Gastrocnemius medialis (tissue), 4 donors: ENCODE data around the gene MUC5B. TPM values are rescaled to one million over a fixed set of nuclear protein-coding genes. Genes with fewer than 3 reads are reported as not detected.
"Not testable (repeated sequence)": the region's sequence is repeated elsewhere in the genome, so short reads cannot be mapped to it uniquely, and the experiment has no call there.

Source experiments
- ATAC-seq, 2 donors: fragments of 150-250 bp; one replicate each; pipeline ENCODE4 v1.9.1; 2016
- DNase-seq, 2 donors: peaks; one replicate each; pipeline ENCODE4 v3.0.0-alpha.2; 2019
- H3K27ac ChIP-seq, 4 donors: fragments of 200-600 bp; sonication (generic); 1 replicate in 1 of 4; 2 replicates in 3 of 4; pipeline ENCODE4 v1.5.1; 2016 to 2018; ENCODE audit warnings: mild to moderate bottlenecking in 2 of 4, moderate library complexity in 1 of 4
- H3K27me3 ChIP-seq, 3 donors: fragments of 200-600 bp; sonication (generic) in 2 of 3; 1 replicate in 1 of 3; 2 replicates in 2 of 3; pipeline versions ENCODE4 v1.5.1 to v1.6.0; 2016 to 2019; ENCODE audit warnings: mild to moderate bottlenecking in 1 of 3, moderate library complexity in 1 of 3
- H3K36me3 ChIP-seq, 2 donors: fragments of 200-600 bp; sonication (generic) in 1 of 2; one replicate each; pipeline ENCODE4 v1.5.1; 2017 to 2018
- H3K4me1 ChIP-seq, 2 donors: fragments of 200-600 bp; sonication (generic) in 1 of 2; one replicate each; pipeline ENCODE4 v1.5.1; 2016 to 2017; ENCODE audit warnings: mild to moderate bottlenecking in 2 of 2
- H3K4me3 ChIP-seq, 4 donors: fragments of 200-600 bp; sonication (generic) in 3 of 4; 1 replicate in 1 of 4; 2 replicates in 3 of 4; pipeline ENCODE4 v1.5.1; 2016 to 2019; ENCODE audit warnings: mild to moderate bottlenecking in 2 of 4
- H3K9me3 ChIP-seq, 3 donors: fragments of 200-600 bp; sonication (generic) in 2 of 3; 1 replicate in 1 of 3; 2 replicates in 2 of 3; pipeline ENCODE4 v1.5.1; 2016 to 2019
- POLR2A ChIP-seq, 2 donors: fragments of 450-650 bp; IDR thresholded peaks; one replicate each; pipeline ENCODE4 v1.6.1; 2017; ENCODE audit warnings: antibody characterized with exemption in 2 of 2, mild to moderate bottlenecking in 2 of 2, moderate library complexity in 2 of 2
- in situ Hi-C, 4 donors: fragments of 200-750 bp; cut with MboI; loops; one replicate each; pipeline versions ENCODE4 v1.15.0 to v1.8.0; 2017; ENCODE audit warnings: low sequenced_read_pairs in 4 of 4
- intact Hi-C: fragments of 100-400 bp; cut with DNase I; formaldehyde crosslinking; loops from one replicate; pipeline ENCODE4 v1.15.1; 2023; ENCODE audit warnings: low total_unique reads
- total RNA-seq, 4 donors: library from RNA; depleted of rRNA; stranded (reverse); fragments of >200 nt; gene quantifications; one replicate each; pipeline versions ENCODE4 v1.1.0 to v1.2.3, GENCODE V29; 2016
- TF ChIP-seq, protein P1 (sequence below), 5 experiments: fragments of 450-650 bp in 3 of 5; fragments of 200-600 bp in 2 of 5; sonication (generic) in 2 of 5; IDR thresholded peaks in 4 of 5; conservative IDR thresholded peaks in 1 of 5; 1 replicate in 4 of 5; 2 replicates in 1 of 5; pipeline ENCODE4 v1.5.1; 2016 to 2019; ENCODE audit warnings: antibody characterized with exemption in 5 of 5, mild to moderate bottlenecking in 3 of 5, moderate library complexity in 3 of 5

Gene MUC5B
- total RNA-seq, 4 donors from 2014 or later: 0.17 TPM; not detected in 3

DNA sequence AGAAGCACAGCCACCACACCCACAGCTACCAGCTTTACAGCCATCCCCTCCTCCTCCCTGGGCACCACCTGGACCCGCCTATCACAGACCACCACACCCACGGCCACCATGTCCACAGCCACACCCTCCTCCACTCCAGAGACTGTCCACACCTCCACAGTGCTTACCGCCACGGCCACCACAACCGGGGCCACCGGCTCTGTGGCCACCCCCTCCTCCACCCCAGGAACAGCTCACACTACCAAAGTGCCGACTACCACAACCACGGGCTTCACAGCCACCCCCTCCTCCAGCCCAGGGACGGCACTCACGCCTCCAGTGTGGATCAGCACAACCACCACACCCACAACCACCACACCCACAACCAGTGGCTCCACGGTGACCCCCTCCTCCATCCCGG is 27.5 kb downstream of the MUC5B start:
- intact Hi-C loops, H3K9me3 ChIP-seq, H3K36me3 ChIP-seq, H3K4me3 ChIP-seq, H3K27me3 ChIP-seq, H3K4me1 ChIP-seq, DNase-seq, ATAC-seq, H3K27ac ChIP-seq: not testable (repeated sequence)
- in situ Hi-C loops: loop anchor here in 1 of 4 donors (25.0 kb wide), 1 partner anchor 262 kb away; no protein-coding TSS in a partner anchor

DNA sequence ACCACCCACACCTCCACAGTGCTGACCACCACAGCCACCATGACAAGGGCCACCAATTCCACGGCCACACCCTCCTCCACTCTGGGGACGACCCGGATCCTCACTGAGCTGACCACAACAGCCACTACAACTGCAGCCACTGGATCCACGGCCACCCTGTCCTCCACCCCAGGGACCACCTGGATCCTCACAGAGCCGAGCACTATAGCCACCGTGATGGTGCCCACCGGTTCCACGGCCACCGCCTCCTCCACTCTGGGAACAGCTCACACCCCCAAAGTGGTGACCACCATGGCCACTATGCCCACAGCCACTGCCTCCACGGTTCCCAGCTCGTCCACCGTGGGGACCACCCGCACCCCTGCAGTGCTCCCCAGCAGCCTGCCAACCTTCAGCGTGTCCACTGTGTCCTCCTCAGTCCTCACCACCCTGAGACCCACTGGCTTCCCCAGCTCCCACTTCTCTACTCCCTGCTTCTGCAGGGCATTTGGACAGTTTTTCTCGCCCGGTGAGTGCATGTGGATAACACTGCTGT is 28.4 kb downstream of the MUC5B start:
- no peak overlapping the region for H3K4me3 ChIP-seq
- no peaks in the 10 kb centered on the region for H3K9me3 ChIP-seq
- in situ Hi-C loops (loop anchor here in 1 of 4 donors (25.0 kb wide), 1 partner anchor 261 kb away; no protein-coding TSS in a partner anchor), intact Hi-C loops (no loop called here)
- DNase-seq: no peak
- H3K27ac ChIP-seq: no peak overlapping the region
- no peaks in the 10 kb centered on the region for H3K4me1 ChIP-seq
- H3K36me3 ChIP-seq: no peaks in the 10 kb centered on the region
- ATAC-seq: no peak
- no peaks in the 10 kb centered on the region for H3K27me3 ChIP-seq
- TF ChIP-seq POLR2A (IDR thresholded peaks at IDR 0.05): no peak
- TF ChIP-seq, protein P1, sequence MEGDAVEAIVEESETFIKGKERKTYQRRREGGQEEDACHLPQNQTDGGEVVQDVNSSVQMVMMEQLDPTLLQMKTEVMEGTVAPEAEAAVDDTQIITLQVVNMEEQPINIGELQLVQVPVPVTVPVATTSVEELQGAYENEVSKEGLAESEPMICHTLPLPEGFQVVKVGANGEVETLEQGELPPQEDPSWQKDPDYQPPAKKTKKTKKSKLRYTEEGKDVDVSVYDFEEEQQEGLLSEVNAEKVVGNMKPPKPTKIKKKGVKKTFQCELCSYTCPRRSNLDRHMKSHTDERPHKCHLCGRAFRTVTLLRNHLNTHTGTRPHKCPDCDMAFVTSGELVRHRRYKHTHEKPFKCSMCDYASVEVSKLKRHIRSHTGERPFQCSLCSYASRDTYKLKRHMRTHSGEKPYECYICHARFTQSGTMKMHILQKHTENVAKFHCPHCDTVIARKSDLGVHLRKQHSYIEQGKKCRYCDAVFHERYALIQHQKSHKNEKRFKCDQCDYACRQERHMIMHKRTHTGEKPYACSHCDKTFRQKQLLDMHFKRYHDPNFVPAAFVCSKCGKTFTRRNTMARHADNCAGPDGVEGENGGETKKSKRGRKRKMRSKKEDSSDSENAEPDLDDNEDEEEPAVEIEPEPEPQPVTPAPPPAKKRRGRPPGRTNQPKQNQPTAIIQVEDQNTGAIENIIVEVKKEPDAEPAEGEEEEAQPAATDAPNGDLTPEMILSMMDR (IDR thresholded peaks at IDR 0.05 in 4 of 5, conservative IDR thresholded peaks at IDR 0.05 in 1 of 5): no peak

DNA sequence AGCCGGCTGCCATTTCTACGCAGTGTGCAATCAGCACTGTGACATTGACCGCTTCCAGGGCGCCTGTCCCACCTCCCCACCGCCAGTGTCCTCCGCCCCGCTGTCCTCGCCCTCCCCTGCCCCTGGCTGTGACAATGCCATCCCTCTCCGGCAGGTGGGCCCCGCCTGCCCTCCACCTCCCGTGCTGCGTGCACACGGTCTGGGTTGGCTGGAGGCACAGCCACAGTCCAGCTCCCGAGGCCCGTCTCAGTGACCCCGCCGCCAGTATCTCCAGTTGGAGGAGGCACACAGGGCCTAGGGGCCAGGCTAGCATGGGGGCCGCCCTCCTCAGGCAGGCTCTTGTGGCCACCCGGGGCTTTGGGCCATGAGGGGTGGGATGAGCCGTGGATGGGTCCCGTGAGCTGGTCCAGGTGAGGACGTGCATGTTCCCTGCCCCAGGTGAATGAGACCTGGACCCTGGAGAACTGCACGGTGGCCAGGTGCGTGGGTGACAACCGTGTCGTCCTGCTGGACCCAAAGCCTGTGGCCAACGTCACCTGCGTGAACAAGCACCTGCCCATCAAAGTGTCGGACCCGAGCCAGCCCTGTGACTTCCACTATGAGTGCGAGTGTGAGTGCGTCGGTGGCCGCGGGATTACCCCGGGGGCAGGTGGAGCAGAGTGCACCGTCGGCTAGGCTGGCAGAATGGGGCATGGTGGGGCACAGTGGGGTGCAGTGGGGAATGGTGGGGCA is 29.7 kb downstream of the MUC5B start:
- Histone ChIP-seq H3K27me3 (no peaks in the 10 kb centered on the region), H3K36me3 (no peaks in the 10 kb centered on the region), H3K4me3 (no peak overlapping the region), H3K27ac (no peak overlapping the region), H3K9me3 (no peaks in the 10 kb centered on the region), H3K4me1 (no peaks in the 10 kb centered on the region)
- ATAC-seq (no peak), DNase-seq (no peak)
- TF ChIP-seq POLR2A (IDR thresholded peaks at IDR 0.05): no peak
- TF ChIP-seq, protein P1 (IDR thresholded peaks at IDR 0.05 in 4 of 5, conservative IDR thresholded peaks at IDR 0.05 in 1 of 5): no peak
- intact Hi-C loops (no loop called here), in situ Hi-C loops (loop anchor here in 1 of 4 donors (25.0 kb wide), 1 partner anchor 260 kb away; no protein-coding TSS in a partner anchor)

DNA sequence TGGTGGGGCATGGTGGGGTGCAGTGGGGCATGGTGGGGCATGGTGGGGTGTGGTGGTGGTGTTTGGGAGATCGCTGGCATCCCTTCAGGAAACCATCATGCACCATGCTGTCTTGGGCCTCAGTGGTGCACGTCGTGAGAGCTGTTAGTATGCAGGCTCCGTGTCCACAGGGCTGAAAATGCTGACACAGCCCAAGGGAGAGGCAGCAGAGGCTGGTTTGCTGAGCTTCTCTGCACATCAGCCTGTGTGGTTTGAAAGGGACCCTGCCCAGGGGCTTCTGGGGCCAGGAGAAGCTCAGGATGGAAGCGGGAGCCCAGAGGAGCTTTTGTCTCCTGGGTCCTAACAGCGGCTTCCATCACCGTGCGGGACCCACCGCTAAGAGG is 30.2 kb downstream of the MUC5B start:
- H3K4me3 ChIP-seq: no peak overlapping the region
- no peaks in the 10 kb centered on the region for H3K9me3 ChIP-seq
- DNase-seq: no peak
- H3K4me1 ChIP-seq: no peaks in the 10 kb centered on the region
- intact Hi-C loops: no loop called here
- no peaks in the 10 kb centered on the region for H3K36me3 ChIP-seq
- H3K27ac ChIP-seq: no peak overlapping the region
- in situ Hi-C loops: loop anchor here in 1 of 4 donors (25.0 kb wide), 1 partner anchor 259 kb away; no protein-coding TSS in a partner anchor
- TF ChIP-seq, protein P1 (IDR thresholded peaks at IDR 0.05 in 4 of 5, conservative IDR thresholded peaks at IDR 0.05 in 1 of 5): no peak
- TF ChIP-seq POLR2A (IDR thresholded peaks at IDR 0.05): no peak
- ATAC-seq: no peak
- no peaks in the 10 kb centered on the region for H3K27me3 ChIP-seq

DNA sequence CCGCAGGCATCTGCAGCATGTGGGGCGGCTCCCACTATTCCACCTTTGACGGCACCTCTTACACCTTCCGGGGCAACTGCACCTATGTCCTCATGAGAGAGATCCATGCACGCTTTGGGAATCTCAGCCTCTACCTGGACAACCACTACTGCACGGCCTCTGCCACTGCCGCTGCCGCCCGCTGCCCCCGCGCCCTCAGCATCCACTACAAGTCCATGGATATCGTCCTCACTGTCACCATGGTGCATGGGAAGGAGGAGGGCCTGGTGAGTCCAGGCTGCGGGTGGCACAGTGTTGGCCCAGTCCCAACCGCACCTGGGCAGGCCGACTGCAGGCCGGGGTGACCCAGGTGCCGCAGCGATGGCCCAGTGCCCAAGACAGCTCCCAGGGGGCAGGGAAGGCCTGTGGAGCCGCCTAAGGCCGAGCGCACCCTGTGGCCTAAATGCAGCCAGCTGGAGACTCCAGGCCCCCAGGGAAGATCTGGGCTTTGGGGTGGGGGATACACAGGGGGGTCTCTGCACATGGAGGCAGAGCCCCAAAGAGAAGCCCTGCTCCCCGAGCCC is 31.3 kb downstream of the MUC5B start:
- DNase-seq (no peak), ATAC-seq (no peak)
- H3K9me3 ChIP-seq: no peaks in the 10 kb centered on the region
- no peaks in the 10 kb centered on the region for H3K36me3 ChIP-seq
- no peak overlapping the region for H3K4me3 ChIP-seq
- no peak for TF ChIP-seq POLR2A (IDR thresholded peaks at IDR 0.05)
- TF ChIP-seq, protein P1 (IDR thresholded peaks at IDR 0.05 in 4 of 5, conservative IDR thresholded peaks at IDR 0.05 in 1 of 5): no peak
- in situ Hi-C loops (loop anchor here in 1 of 4 donors (25.0 kb wide), 1 partner anchor 258 kb away; no protein-coding TSS in a partner anchor), intact Hi-C loops (no loop called here)
- H3K27ac ChIP-seq: no peak overlapping the region
- H3K4me1 ChIP-seq: no peaks in the 10 kb centered on the region
- no peaks in the 10 kb centered on the region for H3K27me3 ChIP-seq
